PC-3 (cell line): ENCODE measurements around the gene ADPRHL1. TPM values are rescaled to one million over a fixed set of nuclear protein-coding genes. Genes with fewer than 3 reads are reported as not detected.

ENCODE experiments used
- ATAC-seq: fragments of 200-7000 bp; cut with Tn5 transposase; 2 replicates; pipeline ENCODE4 v1.9.1; 2020; ENCODE audit warnings: mild to moderate bottlenecking, moderate library complexity
- BruUV-seq: library from RNA; stranded (reverse); fragments of 400-500 nt; replicated peaks from 2 replicates; lab custom pipeline; 2021; lab: Mats Ljungman, UMichigan
- CTCF ChIA-PET: fragments of 300-600 bp; sonication (Branson Sonifier 250); formaldehyde crosslinking; loops from one replicate; lab custom pipeline; 2022; ENCODE audit warnings: antibody characterized with exemption; lab: Charles Lee
- POLR2A ChIA-PET: fragments of 300-600 bp; sonication (Branson Sonifier 250); formaldehyde crosslinking; loops from one replicate; lab custom pipeline; 2022; ENCODE audit warnings: antibody characterized with exemption; ENCODE audit not compliant: unreplicated experiment; lab: Charles Lee
- DNase-seq: peaks from one replicate; pipeline ENCODE4 v3.0.0-alpha.2; 2015
- H2AFZ ChIP-seq: fragments of 300-600 bp; sonication (generic); 2 replicates; pipeline ENCODE4 v1.6.0; 2016; ENCODE audit warnings: antibody characterized with exemption, low read length
- H3F3A ChIP-seq: fragments of 300-600 bp; sonication (generic); one replicate; pipeline ENCODE4 v1.6.0; 2017; ENCODE audit warnings: antibody characterized with exemption, low read length, control low read depth, mild to moderate bottlenecking; ENCODE audit not compliant: unreplicated experiment
- H3K27ac ChIP-seq: fragments of 300-600 bp; sonication (generic); 2 replicates; pipeline ENCODE4 v1.5.1; 2016; ENCODE audit warnings: mild to moderate bottlenecking, low read length
- H3K27me3 ChIP-seq: fragments of 300-600 bp; sonication (generic); 2 replicates; pipeline ENCODE4 v1.6.1; 2016; ENCODE audit warnings: low read length, mixed read lengths
- H3K36me3 ChIP-seq: fragments of 300-600 bp; sonication (generic); 2 replicates; pipeline ENCODE4 v1.6.1; 2016; ENCODE audit warnings: low read depth, mixed run types, low read length, mixed read lengths
- H3K4me1 ChIP-seq: fragments of 300-600 bp; sonication (generic); 2 replicates; pipeline ENCODE4 v1.5.1; 2016; ENCODE audit warnings: low read length; ENCODE audit not compliant: insufficient read depth
- H3K4me2 ChIP-seq: fragments of 300-600 bp; sonication (generic); 2 replicates; pipeline ENCODE4 v1.6.0; 2016; ENCODE audit warnings: low read length
- H3K4me3 ChIP-seq: fragments of 300-600 bp; sonication (generic); 2 replicates; pipeline ENCODE4 v1.5.1; 2016; ENCODE audit warnings: mild to moderate bottlenecking, low read length, mixed read lengths
- H3K79me2 ChIP-seq: fragments of 300-600 bp; sonication (generic); 2 replicates; pipeline ENCODE4 v1.6.1; 2017; ENCODE audit warnings: low read length, mixed read lengths
- H3K9ac ChIP-seq: fragments of 300-600 bp; sonication (generic); 2 replicates; pipeline ENCODE4 v1.6.0; 2016; ENCODE audit warnings: mild to moderate bottlenecking, low read length
- H3K9me2 ChIP-seq: fragments of 300-600 bp; sonication (generic); replicated peaks from 2 replicates; pipeline ENCODE4 v1.6.1; 2016; ENCODE audit warnings: mixed run types, low read length, mixed read lengths
- H3K9me3 ChIP-seq: fragments of 300-600 bp; sonication (generic); 2 replicates; pipeline ENCODE4 v1.6.1; 2016; ENCODE audit warnings: low read length, mixed read lengths
- H4K20me1 ChIP-seq: fragments of 300-600 bp; sonication (generic); 2 replicates; pipeline ENCODE4 v1.6.1; 2016; ENCODE audit warnings: low read length, mixed read lengths
- CTCF ChIP-seq: fragments of 300-600 bp; sonication (generic); conservative IDR thresholded peaks from 2 replicates; pipeline ENCODE4 v1.5.1; 2017; ENCODE audit warnings: antibody characterized with exemption, low read depth, mild to moderate bottlenecking, low read length
- EZH2 ChIP-seq: fragments of 300-600 bp; sonication (generic); IDR thresholded peaks from one replicate; pipeline ENCODE4 v1.6.1; 2017; ENCODE audit warnings: antibody characterized with exemption, mild to moderate bottlenecking, low read length; ENCODE audit not compliant: unreplicated experiment
- EZH2phosphoT487 ChIP-seq: fragments of 300-600 bp; sonication (generic); IDR thresholded peaks from 2 replicates; pipeline ENCODE4 v1.6.1; 2018; ENCODE audit warnings: mild to moderate bottlenecking, antibody characterized with exemption, low read length, borderline replicate concordance
- intact Hi-C: fragments of 100-400 bp; cut with micrococcal nuclease; formaldehyde crosslinking; loops from 2 replicates; pipeline ENCODE4 v1.9.0; 2023
- total RNA-seq: library from RNA; depleted of rRNA; stranded (reverse); fragments of >200 nt; gene quantifications from 2 replicates; pipeline ENCODE4 v1.2.3, GENCODE V29; 2014

The ADPRHL1 gene
- total RNA-seq, 1 experiment from 2014 or later: 10.3 TPM

GRCh38 chr13:113365583-113365970 lies 87.7 kb downstream of the ADPRHL1 start:
- Histone ChIP-seq H3K4me3 (no peak overlapping the region), H3K36me3 (no peaks in the 10 kb centered on the region), H3K79me2 (peaks cover 9% of the 10 kb centered on the region), H3K4me1 (0 out of 2 replicates have a peak, but pooled peaks cover 4% of the 10 kb centered on the region), H3K27ac (no peak overlapping the region), H3K27me3 (no peaks in the 10 kb centered on the region), H4K20me1 (no peaks in the 10 kb centered on the region), H3K9ac (no peak overlapping the region), H3K4me2 (no peak overlapping the region), H3K9me2 (no peaks in the 10 kb centered on the region), H3K9me3 (no peaks in the 10 kb centered on the region), H2AFZ (no peak overlapping the region), H3F3A (no peaks in the 10 kb centered on the region)
- no TSS peak for BruUV-seq
- ATAC-seq: no peak
- ChIA-PET POLR2A (no interaction called here), CTCF (no interaction called here)
- intact Hi-C loops: no loop called here
- DNase-seq: no peak
- no peak for TF ChIP-seq EZH2
- TF ChIP-seq CTCF: no peak
- no peak for TF ChIP-seq EZH2phosphoT487

GRCh38 chr13:113364901-113365582 lies 88.2 kb downstream of the ADPRHL1 start:
- intact Hi-C loops: no loop called here
- Histone ChIP-seq H3K27ac (no peak overlapping the region), H3K4me1 (0 out of 2 replicates have a peak, but pooled peaks cover 4% of the 10 kb centered on the region), H3K27me3 (no peaks in the 10 kb centered on the region), H3K4me3 (no peak overlapping the region; the same call in 1 of the 2 replicates), H3K9me3 (no peaks in the 10 kb centered on the region), H4K20me1 (no peaks in the 10 kb centered on the region), H3K9me2 (no peaks in the 10 kb centered on the region), H3F3A (no peaks in the 10 kb centered on the region), H3K36me3 (no peaks in the 10 kb centered on the region), H2AFZ (0 out of 2 replicates have a peak overlapping the region, but pooled peaks have one; percentile 65), H3K9ac (no peak overlapping the region), H3K4me2 (peak overlapping the region; percentile 63), H3K79me2 (peaks cover 9% of the 10 kb centered on the region)
- ATAC-seq (no peak), DNase-seq (no peak)
- TSS peak; percentile 26 for BruUV-seq
- ChIA-PET CTCF (no interaction called here), POLR2A (interaction anchor here (0.7 kb wide), 1 partner anchor 36 kb away, joined by 5 read pairs; no protein-coding TSS in a partner anchor)
- TF ChIP-seq EZH2phosphoT487: no peak
- no peak for TF ChIP-seq EZH2
- TF ChIP-seq CTCF: no peak

- POLR2A ChIA-PET: interaction anchor here (0.7 kb wide), 1 partner anchor 37 kb away, joined by 5 read pairs; no protein-coding TSS in a partner anchor
- H3F3A ChIP-seq: no peaks in the 10 kb centered on the region
- H3K4me3 ChIP-seq: no peak overlapping the region; the same call in 1 of the 2 replicates
- H3K9ac ChIP-seq: no peak overlapping the region
- no peaks in the 10 kb centered on the region for H3K9me3 ChIP-seq
- no TSS peak for BruUV-seq
- H3K79me2 ChIP-seq: peaks cover 9% of the 10 kb centered on the region
- no peaks in the 10 kb centered on the region for H3K9me2 ChIP-seq
- peak overlapping the region; percentile 65 for H2AFZ ChIP-seq
- no peaks in the 10 kb centered on the region for H4K20me1 ChIP-seq
- TF ChIP-seq EZH2phosphoT487: no peak
- TF ChIP-seq CTCF: no peak
- TF ChIP-seq EZH2: no peak
- H3K4me2 ChIP-seq: peak overlapping the region; percentile 63
- H3K4me1 ChIP-seq: 0 out of 2 replicates have a peak, but pooled peaks cover 4% of the 10 kb centered on the region
- H3K27me3 ChIP-seq: no peaks in the 10 kb centered on the region
- CTCF ChIA-PET: interaction anchor here (1.2 kb wide), 1 partner anchor 9 kb away, joined by 3 read pairs; no protein-coding TSS in a partner anchor
- ATAC-seq (no peak), DNase-seq (no peak)
- H3K27ac ChIP-seq: no peak overlapping the region
- intact Hi-C loops: no loop called here
- H3K36me3 ChIP-seq: no peaks in the 10 kb centered on the region
Measured at GRCh38 chr13:113364311-113364889, 88.9 kb downstream of the ADPRHL1 start.
